ENCODE data around the gene ISG15.
"Not testable (repeated sequence)": the region's sequence is repeated elsewhere in the genome, so short reads cannot be mapped to it uniquely, and the experiment has no call there.

Gene ISG15

DNA sequence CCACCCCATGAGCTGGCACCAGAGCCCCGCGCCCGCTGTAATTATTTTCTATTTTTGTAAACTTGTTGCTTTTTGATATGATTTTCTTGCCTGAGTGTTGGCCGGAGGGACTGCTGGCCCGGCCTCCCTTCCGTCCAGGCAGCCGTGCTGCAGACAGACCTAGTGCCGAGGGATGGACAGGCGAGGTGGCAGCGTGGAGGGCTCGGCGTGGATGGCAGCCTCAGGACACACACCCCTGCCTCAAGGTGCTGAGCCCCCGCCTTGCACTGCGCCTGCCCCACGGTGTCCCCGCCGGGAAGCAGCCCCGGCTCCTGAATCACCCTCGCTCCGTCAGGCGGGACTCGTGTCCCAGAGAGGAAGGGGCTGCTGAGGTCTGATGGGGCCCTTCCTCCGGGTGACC, 41.7 kb downstream of the ISG15 start:
- no peak overlapping the region for H4K5ac ChIP-seq (ENCODE audit: low read length)
- no peak overlapping the region for H3K18ac ChIP-seq (ENCODE audit: low read length)
- no peak overlapping the region for H2AK5ac ChIP-seq (ENCODE audit: low read length)
- no CpG with 5 or more reads among the region's 23 CpGs for WGBS (ENCODE audit: extremely low coverage, insufficient coverage, low lambda C conversion rate)
- no peak overlapping the region for H2BK15ac ChIP-seq (replicated peaks; ENCODE audit: low read depth)
- H2BK5ac ChIP-seq (ENCODE audit: low read length): no peak overlapping the region
- no peak overlapping the region for H3K4me3 ChIP-seq (ENCODE audit: low read length)
- no peak overlapping the region for H3K27ac ChIP-seq (ENCODE audit: low read depth, low read length)
- no peak overlapping the region for H3K4ac ChIP-seq (ENCODE audit: low read depth, low read length)
- H3K56ac ChIP-seq (ENCODE audit: low read length): no peak overlapping the region
- no peak for DNase-seq
- no peak overlapping the region for H2BK120ac ChIP-seq (ENCODE audit: low read depth, low read length)
- H3K79me2 ChIP-seq (ENCODE audit: control insufficient read depth, insufficient read depth, low read length): no peaks in the 10 kb centered on the region
- H3K27me3 ChIP-seq (ENCODE audit: insufficient read depth, low read length, poor library complexity): no peaks in the 10 kb centered on the region
- no peaks in the 10 kb centered on the region for H3K4me1 ChIP-seq (ENCODE audit: control insufficient read depth, low read depth, low read length)
- H3K9ac ChIP-seq (ENCODE audit: low read length): no peak overlapping the region
- H3K23ac ChIP-seq (ENCODE audit: low read length): no peak overlapping the region
- H4K8ac ChIP-seq (ENCODE audit: low read depth, low read length): no peak overlapping the region
- H3K4me2 ChIP-seq (ENCODE audit: low read length): no peak overlapping the region
- H3K79me1 ChIP-seq (ENCODE audit: low read length): no peaks in the 10 kb centered on the region
- H3K36me3 ChIP-seq (ENCODE audit: control insufficient read depth, insufficient read depth, low read length): peaks cover 4% of the 10 kb centered on the region

DNA sequence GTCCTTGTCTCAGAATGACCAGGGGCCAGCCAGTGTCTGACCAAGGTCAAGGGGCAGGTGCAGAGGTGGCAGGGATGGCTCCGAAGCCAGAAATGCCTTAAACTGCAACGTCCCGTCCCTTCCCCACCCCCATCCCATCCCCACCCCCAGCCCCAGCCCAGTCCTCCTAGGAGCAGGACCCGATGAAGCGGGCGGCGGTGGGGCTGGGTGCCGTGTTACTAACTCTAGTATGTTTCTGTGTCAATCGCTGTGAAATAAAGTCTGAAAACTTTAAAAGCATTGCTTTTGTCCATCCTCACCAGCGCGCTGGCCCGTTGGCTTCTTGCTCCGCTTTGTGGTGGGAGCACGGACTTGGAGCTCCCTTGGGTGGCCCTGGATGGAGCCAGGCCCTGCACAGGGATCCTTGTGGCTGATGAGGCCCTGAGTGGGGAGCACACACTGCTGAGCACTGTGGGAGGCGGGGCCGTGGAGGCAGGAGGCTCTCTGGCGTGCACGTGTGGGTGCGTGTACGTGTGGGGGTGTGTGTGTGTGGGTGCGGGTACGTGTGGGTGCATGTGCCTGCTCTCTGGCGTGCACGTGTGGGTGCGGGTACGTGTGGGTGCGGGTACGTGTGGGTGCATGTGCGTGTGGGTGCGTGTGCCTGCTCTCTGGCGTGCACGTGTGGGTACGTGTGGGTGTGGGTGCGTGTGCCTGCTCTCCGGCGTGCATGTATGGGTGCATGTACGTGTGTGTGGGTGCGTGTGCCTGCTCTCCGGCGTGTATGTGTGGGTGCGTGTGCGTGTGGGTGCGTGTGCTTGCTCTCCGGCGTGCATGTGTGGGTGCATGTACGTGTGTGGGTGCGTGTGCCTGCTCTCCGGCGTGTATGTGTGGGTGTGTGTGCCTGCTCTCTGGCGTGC, 42.8 kb downstream of the ISG15 start:
- no peak for DNase-seq
- H3K36me3 ChIP-seq (ENCODE audit: control insufficient read depth, insufficient read depth, low read length): peaks cover 4% of the 10 kb centered on the region
- H2BK15ac ChIP-seq (replicated peaks; ENCODE audit: low read depth): no peak overlapping the region
- H4K8ac ChIP-seq (ENCODE audit: low read depth, low read length): no peak overlapping the region
- H3K9ac ChIP-seq (ENCODE audit: low read length): no peak overlapping the region
- no peaks in the 10 kb centered on the region for H3K79me1 ChIP-seq (ENCODE audit: low read length)
- no CpG with 5 or more reads among the region's 50 CpGs for WGBS (ENCODE audit: extremely low coverage, insufficient coverage, low lambda C conversion rate)
- no peak overlapping the region for H3K56ac ChIP-seq (ENCODE audit: low read length)
- no peak overlapping the region for H2BK5ac ChIP-seq (ENCODE audit: low read length)
- no peak overlapping the region for H3K4me3 ChIP-seq (ENCODE audit: low read length)
- H3K4me1 ChIP-seq (ENCODE audit: control insufficient read depth, low read depth, low read length): no peaks in the 10 kb centered on the region
- H3K27me3 ChIP-seq (ENCODE audit: insufficient read depth, low read length, poor library complexity): peaks cover 5% of the 10 kb centered on the region
- H2BK120ac ChIP-seq (ENCODE audit: low read depth, low read length): no peak overlapping the region
- no peak overlapping the region for H3K18ac ChIP-seq (ENCODE audit: low read length)
- H3K79me2 ChIP-seq (ENCODE audit: control insufficient read depth, insufficient read depth, low read length): no peaks in the 10 kb centered on the region
- no peak overlapping the region for H3K27ac ChIP-seq (ENCODE audit: low read depth, low read length)
- H4K5ac ChIP-seq (ENCODE audit: low read length): no peak overlapping the region
- H2AK5ac ChIP-seq (ENCODE audit: low read length): no peak overlapping the region
- H3K4me2 ChIP-seq (ENCODE audit: low read length): no peak overlapping the region
- H3K4ac ChIP-seq (ENCODE audit: low read depth, low read length): no peak overlapping the region
- no peak overlapping the region for H3K23ac ChIP-seq (ENCODE audit: low read length)

DNA sequence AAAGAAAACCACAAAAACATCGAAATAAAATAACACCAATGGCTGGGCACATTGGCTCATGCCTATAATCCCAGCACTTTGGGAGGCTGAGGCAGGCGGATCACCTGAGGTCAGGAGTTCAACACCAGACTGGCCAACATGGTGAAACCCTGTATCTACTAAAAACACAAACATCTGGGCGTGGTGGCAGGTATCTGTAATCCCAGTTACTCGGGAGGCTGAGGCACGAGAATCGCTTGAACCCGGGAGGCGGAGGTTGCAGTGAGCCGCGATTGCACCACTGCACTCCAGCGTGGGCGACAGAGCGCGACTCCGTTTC, 44.4 kb downstream of the ISG15 start:
- not testable (repeated sequence) for H4K5ac ChIP-seq (ENCODE audit: low read length); DNase-seq

DNA sequence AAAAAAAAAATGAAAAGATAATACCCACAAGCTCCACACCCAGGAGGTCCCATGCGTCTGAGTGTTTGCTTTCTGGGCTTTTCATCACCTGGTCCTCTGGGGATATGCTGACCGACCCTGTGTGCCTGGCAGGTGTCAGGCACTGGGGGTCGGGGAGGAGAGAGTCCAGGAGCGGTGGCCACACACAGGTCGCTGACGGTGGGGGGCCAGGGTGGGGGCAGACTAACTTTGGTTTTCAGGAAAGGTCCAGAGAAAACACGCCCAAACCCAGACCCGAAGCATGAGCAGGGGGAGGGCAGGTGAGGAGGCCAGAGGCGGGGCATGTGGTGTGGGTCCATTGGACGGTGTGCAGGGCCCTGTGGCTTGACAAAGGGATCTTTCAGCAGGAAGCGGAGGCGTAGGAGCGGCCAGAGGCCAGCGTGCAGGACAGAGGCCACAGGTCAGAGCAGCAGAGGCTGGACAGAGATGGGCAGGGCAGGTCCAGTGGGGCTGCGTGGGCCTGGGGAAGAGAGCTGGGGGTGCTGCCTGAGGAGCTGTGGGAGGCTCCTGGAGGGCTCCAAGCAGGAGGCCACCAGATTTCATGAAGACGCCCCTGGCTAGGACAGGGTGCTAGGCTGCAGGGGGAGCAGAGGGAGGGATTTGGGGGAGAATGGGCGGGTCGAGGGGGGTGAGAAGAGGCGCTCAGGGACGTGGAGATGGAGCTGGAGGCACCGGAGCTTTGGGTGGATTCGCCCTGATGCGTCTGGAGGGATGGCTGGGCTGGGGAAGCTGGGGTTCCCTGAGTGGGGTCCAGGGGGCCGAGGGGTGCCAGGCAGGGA, 45.0 kb downstream of the ISG15 start:
- H3K27me3 ChIP-seq (ENCODE audit: insufficient read depth, low read length, poor library complexity): peaks cover 5% of the 10 kb centered on the region
- DNase-seq: no peak

More for the DNA sequence above, 44.4 kb downstream of the ISG15 start:
- H2AK5ac ChIP-seq (ENCODE audit: low read length); H3K23ac ChIP-seq (ENCODE audit: low read length); H3K27ac ChIP-seq (ENCODE audit: low read depth, low read length); H2BK120ac ChIP-seq (ENCODE audit: low read depth, low read length); H3K9ac ChIP-seq (ENCODE audit: low read length); H3K36me3 ChIP-seq (ENCODE audit: control insufficient read depth, insufficient read depth, low read length); H3K79me1 ChIP-seq (ENCODE audit: low read length); H3K18ac ChIP-seq (ENCODE audit: low read length); H3K4me1 ChIP-seq (ENCODE audit: control insufficient read depth, low read depth, low read length); H4K8ac ChIP-seq (ENCODE audit: low read depth, low read length); H2BK5ac ChIP-seq (ENCODE audit: low read length); H3K27me3 ChIP-seq (ENCODE audit: insufficient read depth, low read length, poor library complexity); H3K79me2 ChIP-seq (ENCODE audit: control insufficient read depth, insufficient read depth, low read length); H3K56ac ChIP-seq (ENCODE audit: low read length); H3K4me2 ChIP-seq (ENCODE audit: low read length); H3K4me3 ChIP-seq (ENCODE audit: low read length); H2BK15ac ChIP-seq (replicated peaks; ENCODE audit: low read depth); H3K4ac ChIP-seq (ENCODE audit: low read depth, low read length): not testable (repeated sequence)
- no CpG with 5 or more reads among the region's 15 CpGs for WGBS (ENCODE audit: extremely low coverage, insufficient coverage, low lambda C conversion rate)

DNA sequence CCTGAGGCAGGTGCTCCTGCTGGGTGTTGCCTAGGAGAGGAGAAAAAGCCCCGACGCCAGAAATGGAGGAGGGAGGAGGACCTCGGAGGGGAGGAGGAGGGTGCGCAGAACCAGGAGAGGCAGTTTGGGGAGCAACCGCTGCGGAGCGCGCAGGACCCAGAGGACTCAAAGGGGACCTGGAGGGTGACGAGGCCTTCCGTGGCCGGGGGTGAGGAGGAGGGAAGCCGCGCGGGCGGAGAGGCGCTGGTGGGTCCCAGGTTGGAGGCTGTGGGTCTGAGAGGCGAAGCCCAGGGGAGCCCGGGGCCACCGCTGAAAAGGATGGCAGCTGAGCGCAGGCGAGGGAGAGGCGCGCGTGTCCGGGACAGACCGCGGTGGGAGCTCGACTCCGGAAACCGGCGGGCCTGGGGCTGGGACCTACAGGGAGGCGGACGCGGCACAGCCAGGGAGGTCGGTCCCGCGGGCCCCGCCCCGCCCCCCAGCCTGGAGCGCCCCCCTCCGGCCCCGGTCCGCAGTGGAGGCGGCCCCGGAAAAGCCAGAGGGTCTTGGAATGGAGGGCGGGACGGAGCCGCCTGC, 45.7 kb downstream of the ISG15 start:
- Histone ChIP-seq H3K4ac (ENCODE audit: low read depth, low read length) (no peak overlapping the region), H3K27ac (ENCODE audit: low read depth, low read length) (no peak overlapping the region), H2BK15ac (replicated peaks; ENCODE audit: low read depth) (no peak overlapping the region), H3K79me1 (ENCODE audit: low read length) (no peaks in the 10 kb centered on the region), H3K4me1 (ENCODE audit: control insufficient read depth, low read depth, low read length) (no peaks in the 10 kb centered on the region), H2AK5ac (ENCODE audit: low read length) (no peak overlapping the region), H3K56ac (ENCODE audit: low read length) (peak overlapping the region; percentile 67), H3K18ac (ENCODE audit: low read length) (peak overlapping the region; percentile 31), H3K4me3 (ENCODE audit: low read length) (no peak overlapping the region), H3K9ac (ENCODE audit: low read length) (peak overlapping the region; percentile 64), H3K23ac (ENCODE audit: low read length) (no peak overlapping the region), H3K4me2 (ENCODE audit: low read length) (peak overlapping the region; percentile 80), H3K79me2 (ENCODE audit: control insufficient read depth, insufficient read depth, low read length) (no peaks in the 10 kb centered on the region), H2BK5ac (ENCODE audit: low read length) (no peak overlapping the region), H4K5ac (ENCODE audit: low read length) (no peak overlapping the region), H4K8ac (ENCODE audit: low read depth, low read length) (no peak overlapping the region), H3K36me3 (ENCODE audit: control insufficient read depth, insufficient read depth, low read length) (no peaks in the 10 kb centered on the region), H3K27me3 (ENCODE audit: insufficient read depth, low read length, poor library complexity) (peaks cover 5% of the 10 kb centered on the region), H2BK120ac (ENCODE audit: low read depth, low read length) (no peak overlapping the region)
- WGBS (ENCODE audit: extremely low coverage, insufficient coverage, low lambda C conversion rate): no CpG with 5 or more reads among the region's 48 CpGs
- peak; percentile 42 for DNase-seq

More for the DNA sequence above, 45.0 kb downstream of the ISG15 start:
- H3K79me2 ChIP-seq (ENCODE audit: control insufficient read depth, insufficient read depth, low read length): no peaks in the 10 kb centered on the region
- H2AK5ac ChIP-seq (ENCODE audit: low read length): no peak overlapping the region
- H3K23ac ChIP-seq (ENCODE audit: low read length): no peak overlapping the region
- H3K36me3 ChIP-seq (ENCODE audit: control insufficient read depth, insufficient read depth, low read length): no peaks in the 10 kb centered on the region
- H2BK120ac ChIP-seq (ENCODE audit: low read depth, low read length): no peak overlapping the region
- H4K8ac ChIP-seq (ENCODE audit: low read depth, low read length): no peak overlapping the region
- no peaks in the 10 kb centered on the region for H3K4me1 ChIP-seq (ENCODE audit: control insufficient read depth, low read depth, low read length)
- H3K4me3 ChIP-seq (ENCODE audit: low read length): no peak overlapping the region
- no peak overlapping the region for H4K5ac ChIP-seq (ENCODE audit: low read length)
- H3K56ac ChIP-seq (ENCODE audit: low read length): no peak overlapping the region
- H3K18ac ChIP-seq (ENCODE audit: low read length): no peak overlapping the region
- H3K4ac ChIP-seq (ENCODE audit: low read depth, low read length): no peak overlapping the region
- H3K9ac ChIP-seq (ENCODE audit: low read length): no peak overlapping the region
- no CpG with 5 or more reads among the region's 24 CpGs for WGBS (ENCODE audit: extremely low coverage, insufficient coverage, low lambda C conversion rate)
- H3K27ac ChIP-seq (ENCODE audit: low read depth, low read length): no peak overlapping the region
- no peak overlapping the region for H2BK15ac ChIP-seq (replicated peaks; ENCODE audit: low read depth)
- no peak overlapping the region for H2BK5ac ChIP-seq (ENCODE audit: low read length)
- H3K79me1 ChIP-seq (ENCODE audit: low read length): no peaks in the 10 kb centered on the region
- no peak overlapping the region for H3K4me2 ChIP-seq (ENCODE audit: low read length)

Measured in mesendoderm (in vitro differentiated cells).